Measurements from ENCODE around the gene CREB5.

The CREB5 gene

GRCh38 chr7:28407651-28408050 lies 4.7 kb upstream of the CREB5 start:
- no peak for DNase-seq (ENCODE audit: low read depth in 2 of 2)

GRCh38 chr7:28408105-28408959 lies 4.0 kb upstream of the CREB5 start:
- DNase-seq (ENCODE audit: low read depth in 2 of 2): no peak

GRCh38 chr7:28408960-28409715 lies 3.2 kb upstream of the CREB5 start:
- peak; percentile 60 to 69 for DNase-seq (ENCODE audit: low read depth in 2 of 2)

- DNase-seq (ENCODE audit: low read depth in 2 of 2): no peak
These were observed 2.3 kb upstream of the CREB5 start for GRCh38 chr7:28409716-28410627.

GRCh38 chr7:28410628-28411531 lies 1.4 kb upstream of the CREB5 start:
- DNase-seq (ENCODE audit: low read depth in 2 of 2): no peak

- DNase-seq (ENCODE audit: low read depth in 2 of 2): no peak
These were observed 693 bp downstream of the CREB5 start for GRCh38 chr7:28413011-28413410.

- DNase-seq (ENCODE audit: low read depth in 2 of 2): no peak
These were observed 2.1 kb downstream of the CREB5 start for GRCh38 chr7:28414453-28414852.

GRCh38 chr7:28417321-28417940 lies 5.1 kb downstream of the CREB5 start:
- DNase-seq (ENCODE audit: low read depth in 2 of 2): no peak

GRCh38 chr7:28418311-28418710 lies 6.0 kb downstream of the CREB5 start:
- DNase-seq (ENCODE audit: low read depth in 2 of 2): no peak

- no peak for DNase-seq (ENCODE audit: low read depth in 2 of 2)
These were observed 6.6 kb downstream of the CREB5 start for GRCh38 chr7:28418966-28419365.

GRCh38 chr7:28419716-28420115 lies 7.4 kb downstream of the CREB5 start:
- no peak for DNase-seq (ENCODE audit: low read depth in 2 of 2)

- no peak for DNase-seq (ENCODE audit: low read depth in 2 of 2)
These were observed 10.8 kb downstream of the CREB5 start for GRCh38 chr7:28423112-28423511.

- DNase-seq (ENCODE audit: low read depth in 2 of 2): no peak
These were observed 11.7 kb downstream of the CREB5 start for GRCh38 chr7:28423918-28424514.

GRCh38 chr7:28425496-28425895 lies 13.2 kb downstream of the CREB5 start:
- no peak for DNase-seq (ENCODE audit: low read depth in 2 of 2)

- DNase-seq (ENCODE audit: low read depth in 2 of 2): no peak
These were observed 14.9 kb downstream of the CREB5 start for GRCh38 chr7:28427236-28427635.

- DNase-seq (ENCODE audit: low read depth in 2 of 2): no peak
These were observed 18.3 kb downstream of the CREB5 start for GRCh38 chr7:28430616-28431015.

- no peak for DNase-seq (ENCODE audit: low read depth in 2 of 2)
These were observed 19.8 kb downstream of the CREB5 start for GRCh38 chr7:28432105-28432504.

GRCh38 chr7:28433039-28433438 lies 20.7 kb downstream of the CREB5 start:
- DNase-seq (ENCODE audit: low read depth in 2 of 2): no peak

GRCh38 chr7:28433699-28434219 lies 21.4 kb downstream of the CREB5 start:
- no peak for DNase-seq (ENCODE audit: low read depth in 2 of 2)

GRCh38 chr7:28434510-28434909 lies 22.2 kb downstream of the CREB5 start:
- DNase-seq (ENCODE audit: low read depth in 2 of 2): no peak
